Activated T-cell treated with anti-CD3 and anti-CD28 coated beads for 1 hour (primary cell): ENCODE data around the gene ARPC4.
"Not testable (repeated sequence)": the region's sequence is repeated elsewhere in the genome, so short reads cannot be mapped to it uniquely, and the experiment has no call there.

Source experiments
- DNase-seq: peaks from one replicate; pipeline ENCODE4 v3.0.0-alpha.2; 2020; ENCODE audit warnings: low read depth

Gene ARPC4

GRCh38 chr3:9820946-9821345, 28.1 kb downstream of the ARPC4 start:
- no peak for DNase-seq

GRCh38 chr3:9825451-9826040, 32.7 kb downstream of the ARPC4 start:
- DNase-seq: no peak

DNA sequence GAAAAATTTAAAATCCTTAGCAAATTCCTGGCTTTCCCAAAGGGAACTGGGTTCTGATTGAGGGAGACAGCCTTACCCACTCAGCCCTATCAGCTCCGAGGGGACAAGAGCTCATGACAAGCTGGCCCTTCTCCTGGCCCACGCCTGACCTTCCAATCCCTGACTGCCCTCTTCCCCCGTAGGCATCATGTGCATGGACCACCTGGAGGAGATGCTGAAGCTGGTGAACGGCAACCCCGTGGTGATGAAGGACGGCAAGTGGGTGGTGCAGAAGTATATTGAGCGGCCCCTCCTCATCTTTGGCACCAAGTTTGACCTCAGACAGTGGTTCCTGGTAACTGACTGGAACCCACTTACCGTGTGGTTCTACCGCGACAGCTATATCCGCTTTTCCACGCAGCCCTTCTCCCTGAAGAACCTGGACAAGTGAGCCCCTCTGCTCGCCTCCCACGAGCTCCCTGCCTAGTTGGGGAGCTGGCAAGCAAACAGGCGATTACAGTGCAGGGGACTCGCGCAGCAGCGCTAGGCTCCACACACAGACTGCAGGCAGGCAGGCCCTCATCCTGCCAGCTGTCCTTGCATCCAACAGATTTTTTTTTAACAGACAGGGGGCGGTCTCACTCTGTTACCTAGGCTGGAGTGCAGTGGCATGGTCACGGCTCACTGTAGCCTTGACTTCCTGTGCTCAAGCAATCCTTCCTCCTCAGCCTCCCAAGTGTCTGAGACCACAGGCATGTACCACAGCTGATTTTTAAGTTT, 34.1 kb downstream of the ARPC4 start:
- DNase-seq: no peak

GRCh38 chr3:9828801-9829755, 36.2 kb downstream of the ARPC4 start:
- no peak for DNase-seq

DNA sequence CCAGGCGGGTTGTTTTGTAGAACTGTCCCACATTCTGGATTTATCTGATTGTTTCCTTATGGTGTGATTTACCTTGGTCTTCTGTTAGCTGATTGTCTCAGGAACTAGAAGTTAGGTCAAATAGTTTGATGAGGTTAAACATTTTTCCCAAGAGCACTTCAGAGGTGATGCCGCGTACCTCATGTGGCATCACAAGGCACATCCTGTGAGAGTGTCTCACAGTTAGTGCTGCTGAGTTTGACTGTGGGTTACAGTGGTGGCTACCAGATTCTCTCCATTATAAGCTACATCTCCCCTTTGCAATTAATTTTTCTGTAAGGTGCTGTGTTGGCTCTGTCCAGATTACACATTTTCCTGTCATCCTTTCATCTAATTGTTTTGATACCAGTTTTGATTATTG, 38.4 kb downstream of the ARPC4 start:
- DNase-seq: no peak

- no peak for DNase-seq
These were observed 40.2 kb downstream of the ARPC4 start for GRCh38 chr3:9833078-9833477.

DNA sequence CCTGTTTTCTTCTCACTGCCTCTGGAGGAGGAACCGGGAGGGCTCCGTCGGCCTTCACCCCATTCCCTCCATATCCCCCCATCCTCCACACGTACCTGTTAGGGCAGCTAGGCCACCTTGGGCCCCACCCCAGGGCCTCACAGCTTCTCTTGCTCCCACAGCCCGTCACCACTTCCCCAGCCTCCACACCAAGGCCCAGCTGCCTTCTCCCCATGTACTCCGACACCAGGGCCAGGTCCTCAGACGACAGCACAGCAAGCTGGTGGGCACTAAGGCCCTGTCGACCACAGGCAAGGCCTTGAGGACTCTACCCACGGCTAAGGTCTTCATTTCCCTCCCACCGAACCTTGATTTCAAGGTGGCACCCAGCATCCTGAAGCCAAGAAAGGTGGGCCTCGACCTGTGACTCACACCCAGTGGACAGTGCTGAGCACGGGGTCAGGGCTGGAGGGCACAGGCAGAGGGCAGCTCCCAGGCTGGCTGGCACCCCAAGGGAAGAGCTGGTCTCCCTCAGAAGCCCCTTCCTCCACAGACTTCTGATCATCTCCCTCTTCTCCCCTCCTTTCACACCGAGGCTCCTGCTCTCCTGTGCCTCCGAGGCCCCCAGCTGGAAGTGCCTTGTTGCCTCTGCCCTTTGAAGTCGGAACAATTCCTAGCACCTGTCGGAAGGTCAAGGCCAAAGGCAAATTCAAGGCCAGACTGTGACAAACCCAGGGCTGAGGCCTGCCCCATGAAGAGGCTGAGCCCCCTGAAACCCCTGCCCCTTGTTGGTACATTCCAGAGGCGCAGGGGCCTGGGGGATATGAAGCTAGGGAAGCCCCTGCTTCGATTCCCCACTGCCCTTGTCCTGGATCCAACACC, 41.9 kb downstream of the ARPC4 start:
- no peak for DNase-seq

DNA sequence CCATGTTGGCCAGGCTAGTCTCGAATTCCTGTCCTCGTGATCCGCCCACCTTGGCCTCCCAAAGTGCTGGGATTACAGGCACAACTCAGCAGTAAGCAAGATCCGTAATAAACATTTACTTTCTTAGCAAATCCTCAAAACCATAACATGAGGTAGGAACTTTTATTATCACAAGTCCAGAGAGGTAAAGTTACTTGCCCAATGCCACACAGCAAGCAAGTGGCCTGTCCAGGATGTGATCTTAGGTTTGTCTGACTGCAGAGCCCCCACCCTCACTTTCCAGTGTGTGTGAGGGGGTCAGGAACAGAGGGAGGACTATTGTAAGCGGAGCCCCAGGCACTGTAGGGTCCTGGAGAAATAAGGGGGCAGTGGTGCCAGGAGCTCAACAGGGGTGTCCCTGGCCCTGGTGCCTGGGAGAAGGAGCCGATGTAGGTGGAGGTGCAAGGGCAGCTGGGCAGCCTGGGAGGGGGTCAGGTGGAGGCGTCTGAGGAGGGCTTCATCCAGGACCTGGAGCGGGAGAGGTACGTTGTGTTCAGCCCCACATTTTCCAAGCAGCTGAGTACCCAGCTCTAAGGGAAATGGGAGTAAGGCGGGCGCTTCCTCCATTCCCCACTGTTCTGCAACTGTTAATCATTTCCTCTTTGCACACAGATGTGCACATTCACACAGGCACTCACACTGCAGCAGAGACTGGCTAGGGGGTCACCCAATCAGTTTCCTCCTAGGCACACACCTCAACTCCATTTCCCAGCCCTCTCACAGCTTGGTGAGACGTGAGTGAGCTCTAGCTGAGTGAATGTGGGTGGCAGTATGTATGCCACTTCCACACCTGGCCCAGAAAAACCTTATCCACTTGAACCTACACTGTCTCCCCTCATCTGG, 45.1 kb downstream of the ARPC4 start:
- no peak for DNase-seq

DNA sequence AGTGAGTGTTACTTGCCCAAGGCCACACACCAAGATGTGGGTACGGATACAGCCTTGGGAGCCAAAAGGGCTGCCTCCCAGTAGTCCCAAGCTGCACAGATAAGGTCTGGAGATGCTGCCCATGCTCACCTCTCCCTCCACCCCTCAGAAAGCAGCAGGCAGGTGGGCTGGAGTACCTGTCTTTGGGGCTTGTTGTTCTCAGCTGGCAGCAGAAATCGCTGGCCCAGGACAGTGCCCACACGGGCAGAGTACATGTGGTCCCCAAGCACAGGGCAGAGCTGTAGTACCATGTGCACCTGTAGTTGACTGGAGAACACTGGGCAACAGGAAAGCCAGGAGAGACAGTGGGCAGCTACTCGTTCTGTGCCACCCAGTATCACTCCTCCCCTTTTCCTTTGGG, 46.0 kb downstream of the ARPC4 start:
- DNase-seq: no peak

DNA sequence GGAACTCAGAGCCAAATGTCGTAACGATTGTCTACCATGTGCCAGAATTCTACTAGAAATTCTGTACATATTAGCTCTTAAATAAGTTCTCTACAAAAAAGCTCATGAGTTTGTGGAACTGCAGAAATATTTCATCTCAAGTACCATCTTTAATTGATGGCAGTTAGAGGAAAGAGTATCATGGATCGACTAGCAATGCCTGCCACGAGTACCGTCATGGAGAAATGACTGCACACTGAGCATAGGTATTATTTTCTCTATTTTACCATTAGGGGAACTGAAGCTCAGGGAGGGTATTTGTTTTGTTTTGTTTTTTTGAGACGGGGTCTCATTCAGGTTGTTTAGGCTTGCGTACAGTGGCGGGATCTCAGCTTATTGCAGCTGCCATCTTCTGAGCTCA, 48.1 kb downstream of the ARPC4 start:
- DNase-seq: no peak

DNA sequence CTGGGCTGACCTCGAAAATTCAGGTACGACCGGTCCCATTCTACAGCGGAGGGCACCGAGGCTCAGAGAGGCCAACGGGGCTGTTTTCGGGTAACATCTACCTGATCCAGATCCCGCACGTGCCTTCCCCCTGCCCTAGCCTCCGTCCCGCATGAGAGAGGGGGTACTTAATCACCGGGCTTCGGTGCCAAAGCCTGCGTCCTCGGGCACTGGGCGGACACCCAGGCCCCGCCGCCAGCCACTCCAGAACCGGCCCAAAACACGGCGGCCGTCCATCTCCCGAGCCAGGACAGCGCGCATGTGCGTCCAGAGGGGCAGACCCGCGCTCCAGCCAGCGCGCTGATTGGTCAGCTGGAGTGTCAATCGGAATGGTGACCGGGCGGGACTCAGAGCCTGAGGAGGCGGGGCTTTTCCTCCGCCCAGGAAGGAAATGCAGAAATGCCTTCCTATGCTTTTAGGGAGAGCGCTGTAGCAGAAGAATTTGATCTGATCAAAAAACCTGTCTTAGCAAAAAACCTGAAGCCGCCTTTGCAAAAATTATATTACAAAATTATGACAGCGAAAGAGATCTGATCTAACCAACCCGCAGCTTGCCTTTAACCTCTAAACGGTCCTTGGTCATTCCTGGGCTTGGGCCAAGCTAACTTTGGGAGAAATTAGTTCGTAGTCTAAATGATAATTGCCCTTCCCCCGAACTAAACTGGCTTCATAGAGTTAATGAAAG, 51.0 kb downstream of the ARPC4 start, which contains the start of gene RPUSD3:
Gene RPUSD3, minus strand, starts transcription at position 294 of the 724 bp plus-strand sequence. Its CDS starts 18 bp downstream, at position 276.
- peak; percentile 98 for DNase-seq

DNA sequence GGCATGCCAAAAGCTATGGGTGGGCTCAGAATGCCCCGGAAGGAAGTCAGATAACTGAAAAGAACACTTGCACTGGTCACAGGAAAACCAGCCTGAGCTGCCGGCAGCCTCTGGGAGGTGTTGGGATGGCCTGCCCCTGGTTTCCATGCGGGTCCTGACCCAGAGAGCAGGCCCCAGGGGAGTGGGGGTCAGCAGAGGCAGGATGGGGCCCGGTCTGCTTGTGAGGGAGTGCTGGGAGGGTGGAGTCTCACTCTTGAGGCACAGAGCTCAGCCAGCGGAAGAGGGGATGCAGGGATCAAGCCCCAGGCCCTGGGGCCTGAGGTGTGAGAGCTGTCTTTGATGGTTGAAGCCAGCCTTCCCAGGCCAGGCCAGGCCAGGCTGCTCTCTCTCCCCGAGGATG, 53.3 kb downstream of the ARPC4 start:
- no peak for DNase-seq

DNA sequence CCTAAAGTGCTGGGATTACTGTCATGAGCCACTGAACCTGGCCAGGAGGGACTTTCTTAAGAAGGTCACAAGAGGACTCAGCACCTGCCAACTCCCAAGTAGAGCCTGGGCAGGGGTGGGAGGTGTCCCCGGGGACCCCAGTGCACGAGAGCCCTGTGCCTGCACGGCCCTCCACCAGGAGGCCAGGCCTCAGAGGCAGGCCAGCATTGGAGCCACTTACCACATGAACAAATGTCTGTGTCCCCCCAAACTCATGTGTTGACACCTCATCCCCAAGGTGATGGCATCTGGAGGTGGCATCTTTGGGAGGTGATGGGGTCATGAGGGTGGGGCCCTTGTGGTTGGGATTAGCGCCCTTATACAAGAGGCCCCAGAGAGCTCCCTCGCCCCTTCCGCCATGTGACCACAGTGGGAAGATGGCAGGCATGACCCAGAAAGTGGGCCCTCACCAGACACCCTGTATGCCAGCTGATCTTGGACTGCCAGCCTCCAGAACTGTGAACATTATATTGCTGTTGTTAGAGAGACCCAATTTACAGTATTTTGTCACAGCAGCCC, 54.1 kb downstream of the ARPC4 start:
- DNase-seq: no peak

- not testable (repeated sequence) for DNase-seq
These were observed 55.0 kb downstream of the ARPC4 start for GRCh38 chr3:9847870-9848269.

- not testable (repeated sequence) for DNase-seq
These were observed 56.0 kb downstream of the ARPC4 start for GRCh38 chr3:9848860-9849259.

GRCh38 chr3:9851383-9851782, 58.5 kb downstream of the ARPC4 start:
- DNase-seq: not testable (repeated sequence)

GRCh38 chr3:9851926-9852325, 59.0 kb downstream of the ARPC4 start:
- not testable (repeated sequence) for DNase-seq

- DNase-seq: no peak
These were observed 59.6 kb downstream of the ARPC4 start for GRCh38 chr3:9852528-9852927.

GRCh38 chr3:9854291-9854940, 61.5 kb downstream of the ARPC4 start:
- DNase-seq: not testable (repeated sequence)
